G401 (cell line): ENCODE measurements around the gene TMEM207. TPM values are rescaled to one million over a fixed set of nuclear protein-coding genes. Genes with fewer than 3 reads are reported as not detected.

Source experiments
- DNase-seq: peaks from one replicate; pipeline ENCODE4 v3.0.0-alpha.2; 2015; ENCODE audit warnings: low spot score
- in situ Hi-C: cut with HindIII; loops from 2 replicates; pipeline ENCODE4 v1.10.0; 2016; ENCODE audit warnings: low sequenced_read_pairs, mixed read lengths
- total RNA-seq: library from RNA; depleted of rRNA; stranded (reverse); fragments of >200 nt; shearing (Covaris generic); gene quantifications from 2 replicates; pipeline ENCODE4 v1.2.3, GENCODE V29; 2014; rRNA removed

The TMEM207 gene
- total RNA-seq, 1 experiment from 2014 or later, result not detected

DNA sequence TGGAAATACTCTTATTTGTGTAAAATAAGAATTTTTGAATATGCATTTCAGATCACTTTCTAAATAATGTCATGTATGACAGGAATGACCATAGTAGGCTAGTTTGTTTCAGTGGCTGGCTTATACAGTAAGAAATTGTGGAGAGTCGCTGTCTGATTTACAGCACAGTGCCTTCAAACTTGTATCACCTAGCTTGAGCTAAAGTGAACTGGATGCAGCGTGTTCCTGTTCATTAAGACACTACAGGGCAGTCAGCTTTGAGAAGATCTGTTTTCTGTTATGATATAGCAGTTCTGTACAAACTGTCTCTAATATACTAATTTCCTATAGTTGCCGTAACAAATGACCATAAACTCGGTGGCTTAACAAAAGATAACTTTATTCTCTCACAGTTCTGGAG lies 51.8 kb downstream of the TMEM207 start:
- in situ Hi-C loops, result no loop called here

DNA sequence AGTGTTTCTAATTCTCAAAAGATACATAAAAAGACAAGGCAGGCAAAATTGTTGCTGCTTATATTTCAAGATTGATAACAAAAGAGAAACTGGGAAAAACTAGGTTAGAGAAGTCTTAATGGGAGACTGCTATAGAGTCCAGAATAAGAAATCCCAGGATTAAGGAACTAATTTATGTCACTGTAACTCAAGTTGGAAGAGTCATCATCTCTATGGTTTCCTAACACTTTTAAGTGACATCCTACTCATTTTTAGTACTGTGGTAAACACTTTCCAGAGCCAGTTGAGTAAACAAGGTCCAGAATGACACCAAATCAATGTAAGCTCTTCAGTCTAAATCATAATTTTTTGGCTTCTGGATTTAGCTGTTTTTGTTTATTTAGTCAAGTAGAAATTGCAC lies 53.7 kb downstream of the TMEM207 start:
- in situ Hi-C loops, result no loop called here

More for the DNA sequence above, 51.8 kb downstream of the TMEM207 start:
- no peak for DNase-seq

DNA sequence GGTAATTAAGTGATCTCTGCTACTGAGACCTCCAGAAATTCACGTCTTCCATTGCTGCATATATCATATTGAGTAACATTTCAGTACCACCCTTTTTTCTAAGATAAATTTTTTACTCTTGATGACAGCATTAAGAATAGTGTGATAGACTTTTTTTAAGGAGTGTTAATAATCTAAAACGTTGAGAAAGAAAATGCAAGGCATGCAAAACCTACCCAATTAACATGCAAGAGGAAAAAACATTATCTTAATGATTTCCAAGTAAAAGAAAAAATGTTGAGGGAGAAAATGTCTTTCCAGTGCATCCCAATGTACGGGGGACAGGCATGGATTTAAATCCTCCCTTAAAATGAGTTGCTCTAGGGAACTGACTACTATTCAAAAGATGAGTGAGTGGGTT lies 61.0 kb downstream of the TMEM207 start:
- no peak for DNase-seq
- in situ Hi-C loops, result no loop called here

More for the DNA sequence above, 53.7 kb downstream of the TMEM207 start:
- DNase-seq, result no peak

- in situ Hi-C loops, result no loop called here
- DNase-seq, result no peak
These were observed 62.0 kb downstream of the TMEM207 start, which contains the start of gene CLDN16 for GRCh38 chr3:190387578-190388213. Gene CLDN16 (plus strand): TSS chr3:190388163. CDS start chr3:190388330, 167 bp downstream.

- in situ Hi-C loops, result no loop called here
- DNase-seq, result no peak
These were observed 63.7 kb downstream of the TMEM207 start for GRCh38 chr3:190385731-190386688.

- in situ Hi-C loops, result no loop called here
These were observed 65.4 kb downstream of the TMEM207 start for GRCh38 chr3:190384309-190384756.

GRCh38 chr3:190382082-190382481 lies 67.6 kb downstream of the TMEM207 start:
- DNase-seq, result no peak

More at GRCh38 chr3:190384309-190384756, 65.4 kb downstream of the TMEM207 start:
- peak; percentile 12 for DNase-seq

DNA sequence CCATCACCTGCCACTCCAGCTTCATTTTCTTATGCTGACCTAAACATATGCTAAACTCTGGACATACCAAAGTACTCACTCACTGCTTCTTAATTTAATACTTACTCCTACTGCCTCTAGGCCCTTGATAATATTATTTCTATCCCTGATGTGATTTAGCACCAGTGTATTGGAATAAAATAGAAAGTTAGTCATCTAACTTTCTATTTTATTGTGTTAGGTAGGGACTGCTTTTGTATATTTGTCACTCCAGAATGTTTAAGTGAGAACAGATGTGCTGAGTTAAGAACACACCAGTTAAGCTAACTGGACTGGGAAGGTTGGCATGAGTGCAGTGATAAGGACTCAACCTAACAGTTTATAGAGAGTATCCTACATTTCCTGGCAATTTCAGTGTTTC lies 68.3 kb downstream of the TMEM207 start:
- in situ Hi-C loops, result no loop called here
- DNase-seq, result no peak

More at GRCh38 chr3:190382082-190382481, 67.6 kb downstream of the TMEM207 start:
- in situ Hi-C loops, result no loop called here

- in situ Hi-C loops, result no loop called here
- DNase-seq, result no peak
These were observed 69.5 kb downstream of the TMEM207 start for GRCh38 chr3:190380184-190380583.

Other genes with a start within 250 kb of the TMEM207 start
- gene CLDN1, start 127.5 kb downstream of the TMEM207 start, total RNA-seq, result not detected in 2 replicates
- gene CLDN16, start 61.7 kb downstream of the TMEM207 start, total RNA-seq, result not detected in 2 replicates
- gene IL1RAP, start 64.2 kb upstream of the TMEM207 start, total RNA-seq, result not detected in 2 replicates